Lower leg skin (tissue), 3 donors: Measurements from ENCODE around the gene SGF29.

Experiments used
- POLR2A ChIP-seq, 2 donors: fragments of 450-650 bp; IDR thresholded peaks; one replicate each; pipeline ENCODE4 v1.6.1; 2016 to 2017; ENCODE audit warnings: antibody characterized with exemption in 2 of 2, mild to moderate bottlenecking in 1 of 2, moderate library complexity in 1 of 2
- TF ChIP-seq, protein P1 (sequence below), 3 donors: fragments of 450-650 bp; IDR thresholded peaks; one replicate each; pipeline ENCODE4 v1.5.1; 2016; ENCODE audit warnings: antibody characterized with exemption in 3 of 3, mild to moderate bottlenecking in 3 of 3, moderate library complexity in 2 of 3

DNA sequence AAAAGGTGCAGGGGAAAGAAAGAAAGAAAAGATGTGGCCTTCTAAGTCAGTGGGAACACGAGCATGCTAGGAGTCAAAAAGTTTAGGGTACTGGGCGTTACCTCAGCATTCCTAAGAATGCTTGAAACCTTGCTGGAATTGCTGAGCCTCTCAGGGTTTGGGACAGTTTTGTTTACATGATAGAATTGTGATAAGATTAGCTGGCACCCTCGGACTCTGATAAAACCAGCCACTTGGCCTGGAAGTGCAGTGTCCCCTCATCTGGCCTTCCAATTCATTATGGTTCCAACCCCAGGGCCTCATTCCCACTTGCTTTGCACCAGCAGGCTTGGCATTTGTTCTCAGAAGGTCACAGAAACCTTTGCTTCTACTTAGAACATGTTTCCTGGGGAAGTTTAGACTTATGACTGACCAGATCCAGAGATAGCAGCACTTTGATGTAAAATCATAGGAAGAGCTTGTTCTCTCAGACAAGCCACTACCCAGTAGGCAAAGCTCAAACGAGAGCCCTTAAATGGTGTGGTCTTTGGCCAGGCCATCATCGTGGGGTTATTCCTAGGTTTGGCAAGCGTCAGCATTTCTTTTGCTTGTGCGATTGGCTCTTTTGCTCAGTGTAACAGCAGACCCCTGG, 8.0 kb downstream of the SGF29 start:
- TF ChIP-seq, protein P1, sequence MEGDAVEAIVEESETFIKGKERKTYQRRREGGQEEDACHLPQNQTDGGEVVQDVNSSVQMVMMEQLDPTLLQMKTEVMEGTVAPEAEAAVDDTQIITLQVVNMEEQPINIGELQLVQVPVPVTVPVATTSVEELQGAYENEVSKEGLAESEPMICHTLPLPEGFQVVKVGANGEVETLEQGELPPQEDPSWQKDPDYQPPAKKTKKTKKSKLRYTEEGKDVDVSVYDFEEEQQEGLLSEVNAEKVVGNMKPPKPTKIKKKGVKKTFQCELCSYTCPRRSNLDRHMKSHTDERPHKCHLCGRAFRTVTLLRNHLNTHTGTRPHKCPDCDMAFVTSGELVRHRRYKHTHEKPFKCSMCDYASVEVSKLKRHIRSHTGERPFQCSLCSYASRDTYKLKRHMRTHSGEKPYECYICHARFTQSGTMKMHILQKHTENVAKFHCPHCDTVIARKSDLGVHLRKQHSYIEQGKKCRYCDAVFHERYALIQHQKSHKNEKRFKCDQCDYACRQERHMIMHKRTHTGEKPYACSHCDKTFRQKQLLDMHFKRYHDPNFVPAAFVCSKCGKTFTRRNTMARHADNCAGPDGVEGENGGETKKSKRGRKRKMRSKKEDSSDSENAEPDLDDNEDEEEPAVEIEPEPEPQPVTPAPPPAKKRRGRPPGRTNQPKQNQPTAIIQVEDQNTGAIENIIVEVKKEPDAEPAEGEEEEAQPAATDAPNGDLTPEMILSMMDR (IDR thresholded peaks at IDR 0.05) = no peak
- TF ChIP-seq POLR2A (IDR thresholded peaks at IDR 0.05) = no peak
